Subcutaneous preadipocyte (primary cell): ENCODE results near the gene DNAJC22. TPM values are rescaled to one million over a fixed set of nuclear protein-coding genes. Genes with fewer than 3 reads are reported as not detected.

Experiments
- total RNA-seq: library from RNA; depleted of rRNA; stranded (reverse); fragments of >200 nt; gene quantifications from 2 replicates; pipeline ENCODE4 v1.2.3, GENCODE V29; 2012

Gene DNAJC22
- total RNA-seq: 0.20 TPM in 1 of 2 replicates, not detected in the other

DNA sequence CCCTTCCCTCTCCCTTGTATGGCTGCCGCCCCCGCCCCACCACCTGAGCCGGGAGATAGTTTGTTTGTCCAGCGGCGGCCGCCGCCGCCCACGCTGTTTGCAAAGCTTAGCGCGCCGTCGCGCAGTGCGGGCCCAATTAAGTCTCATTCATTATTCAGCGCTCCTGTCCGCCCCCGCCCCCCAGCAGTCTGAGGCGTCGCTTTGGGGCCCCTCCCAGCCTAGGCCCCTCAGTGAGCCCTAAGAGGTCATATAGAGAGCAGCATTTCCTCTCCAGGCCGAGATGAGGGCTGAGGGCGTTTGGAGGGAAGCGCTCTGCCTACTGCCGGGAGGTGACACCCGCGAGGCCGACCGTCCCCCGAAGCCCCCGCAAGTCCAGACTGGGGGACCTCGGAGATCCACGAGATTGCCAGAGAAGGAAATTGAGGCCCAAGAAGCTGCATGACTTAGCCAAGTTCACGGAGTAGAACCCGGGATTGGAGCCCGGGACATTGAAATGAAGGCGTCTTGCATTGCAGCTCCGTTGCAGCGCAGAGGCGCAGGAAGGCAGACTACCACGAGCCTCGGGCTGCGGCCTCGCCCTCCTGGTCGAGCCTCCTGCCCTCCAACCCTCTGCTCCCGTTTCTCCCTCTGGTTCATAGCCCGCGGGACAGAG, at the start of gene DNAJC22:
Gene DNAJC22, plus strand, starts transcription at position 230 of the 652 bp plus-strand sequence. CDS start 1,985 bp downstream, outside the sequence.

GRCh38 chr12:49322708-49323523, 23.8 kb upstream of the DNAJC22 start, which contains the start of gene TROAP:
TSS of gene TROAP (plus strand) at chr12:49323255. CDS start at chr12:49323609, 354 bp downstream.

DNA sequence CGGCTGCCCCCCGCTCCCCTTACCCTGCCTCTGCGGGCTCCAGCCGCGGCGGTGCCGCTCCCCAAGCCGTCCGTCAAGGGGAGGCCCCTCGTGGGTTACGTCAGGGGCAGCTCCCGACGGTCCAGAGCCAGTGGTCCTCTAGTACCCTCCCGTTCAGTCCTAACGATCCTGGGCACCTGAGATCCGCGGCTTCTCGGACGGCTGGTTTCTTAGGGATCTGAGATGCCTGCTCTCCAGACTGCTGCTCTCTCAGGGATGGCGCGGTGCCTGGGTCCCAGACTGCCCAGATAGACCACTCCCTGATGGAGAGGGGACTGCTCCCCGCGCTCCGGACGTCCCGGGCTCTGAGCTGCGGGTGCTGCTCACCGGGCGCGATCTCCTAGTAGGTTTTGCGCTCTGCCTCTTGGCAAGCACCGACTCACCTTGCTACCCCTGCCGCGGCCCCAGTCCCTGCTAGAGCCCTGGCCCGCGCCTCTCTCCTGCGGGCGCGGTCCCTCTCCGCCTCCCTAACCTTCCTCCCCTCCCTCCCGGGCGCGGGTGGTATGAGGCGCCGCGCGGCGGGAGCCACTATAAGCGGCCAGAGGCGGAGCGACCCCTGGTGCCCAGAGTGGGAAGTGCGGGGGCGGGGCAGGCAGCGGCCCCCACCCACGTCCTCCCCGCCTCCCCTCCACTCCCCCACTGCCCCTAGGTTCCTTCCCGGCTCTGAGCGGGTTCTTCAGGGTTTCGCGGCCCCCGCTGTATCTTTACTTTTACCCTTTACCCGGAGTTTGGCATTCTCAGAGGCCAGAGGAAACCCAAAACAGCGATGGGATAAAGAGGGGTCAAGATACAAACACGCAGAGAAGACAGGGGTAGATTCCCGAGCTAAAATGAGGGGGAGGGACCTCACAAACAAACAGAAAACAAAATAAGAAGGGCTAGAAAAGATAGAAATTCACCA, 9.8 kb upstream of the DNAJC22 start, which contains the start of gene C1QL4:
Gene C1QL4, minus strand, starts transcription at position 544 of the 940 bp plus-strand sequence. CDS start 711 bp downstream, outside the sequence.

GRCh38 chr12:49367381-49368239, 20.9 kb downstream of the DNAJC22 start, which contains the start of gene SPATS2:
TSS of gene SPATS2 (plus strand) at chr12:49367462. CDS start at chr12:49461013, 93,551 bp downstream.

Other genes with a start within 250 kb of the DNAJC22 start
- gene LMBR1L, start 236.0 kb upstream of the DNAJC22 start, total RNA-seq: 41.8 and 43.7 TPM in 2 replicates
- 2,784 and 3,087 TPM in 2 replicates for gene TUBA1B, start 215.5 kb upstream of the DNAJC22 start, total RNA-seq
- 513 and 543 TPM in 2 replicates for gene TUBA1A, start 157.8 kb upstream of the DNAJC22 start, total RNA-seq
- 823 and 1,037 TPM in 2 replicates for gene TUBA1C, start 81.8 kb upstream of the DNAJC22 start, total RNA-seq
- not detected in 2 replicates for gene PRPH, start 51.7 kb upstream of the DNAJC22 start, total RNA-seq
- 14.0 and 18.8 TPM in 2 replicates for gene TROAP, start 23.6 kb upstream of the DNAJC22 start, total RNA-seq
- gene C1QL4, start 9.7 kb upstream of the DNAJC22 start, total RNA-seq: not detected in 2 replicates
- 14.0 and 22.1 TPM in 2 replicates for gene SPATS2, start 20.6 kb downstream of the DNAJC22 start, total RNA-seq
- under 0.01 TPM in 1 of 2 replicates, not detected in the other for gene KCNH3, start 192.1 kb downstream of the DNAJC22 start, total RNA-seq
- gene MCRS1, start 221.3 kb downstream of the DNAJC22 start, total RNA-seq: 56.2 and 62.2 TPM in 2 replicates